HL-60 (cell line): ENCODE results near the gene FBXL20.
"Not testable (repeated sequence)": the region's sequence is repeated elsewhere in the genome, so short reads cannot be mapped to it uniquely, and the experiment has no call there.

Experiments
- GABPA ChIP-seq: IDR thresholded peaks from 2 replicates; pipeline ENCODE4 v1.6.1; 2012; ENCODE audit warnings: low read depth
- POLR2AphosphoS5 ChIP-seq: IDR thresholded peaks from 2 replicates; pipeline ENCODE4 v1.6.1; 2012; ENCODE audit warnings: low read depth
- TF ChIP-seq, protein P1 (sequence below): IDR thresholded peaks from one replicate; pipeline ENCODE4 v1.5.1; 2011; ENCODE audit warnings: low read length, control low read depth, inconsistent platforms; ENCODE audit not compliant: insufficient read depth
- TF ChIP-seq, protein P2 (sequence below): IDR thresholded peaks from 2 replicates; pipeline ENCODE4 v1.6.1; 2012; ENCODE audit warnings: low read depth; ENCODE audit not compliant: insufficient replicate concordance

DNA sequence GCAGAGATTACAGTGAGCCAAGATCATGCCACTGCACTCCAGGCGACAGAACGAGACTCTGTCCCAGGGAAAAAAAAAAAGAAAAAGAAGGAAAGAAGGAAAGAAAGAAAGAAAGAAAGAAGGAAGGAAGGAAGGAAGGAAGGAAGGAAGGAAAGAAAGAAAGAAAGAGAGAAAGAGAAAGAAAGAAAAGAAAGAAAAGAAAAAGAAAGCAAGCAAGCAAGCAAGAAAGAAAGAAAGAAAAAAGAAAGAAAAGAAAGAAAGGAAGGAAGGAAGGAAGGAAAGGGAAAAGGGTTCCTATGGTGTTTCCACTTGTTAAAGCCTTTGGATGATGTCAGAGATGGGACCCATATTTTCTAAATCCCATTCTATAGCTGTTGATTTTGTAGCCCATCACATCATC, 38.4 kb upstream of the FBXL20 start:
- TF ChIP-seq, protein P1, sequence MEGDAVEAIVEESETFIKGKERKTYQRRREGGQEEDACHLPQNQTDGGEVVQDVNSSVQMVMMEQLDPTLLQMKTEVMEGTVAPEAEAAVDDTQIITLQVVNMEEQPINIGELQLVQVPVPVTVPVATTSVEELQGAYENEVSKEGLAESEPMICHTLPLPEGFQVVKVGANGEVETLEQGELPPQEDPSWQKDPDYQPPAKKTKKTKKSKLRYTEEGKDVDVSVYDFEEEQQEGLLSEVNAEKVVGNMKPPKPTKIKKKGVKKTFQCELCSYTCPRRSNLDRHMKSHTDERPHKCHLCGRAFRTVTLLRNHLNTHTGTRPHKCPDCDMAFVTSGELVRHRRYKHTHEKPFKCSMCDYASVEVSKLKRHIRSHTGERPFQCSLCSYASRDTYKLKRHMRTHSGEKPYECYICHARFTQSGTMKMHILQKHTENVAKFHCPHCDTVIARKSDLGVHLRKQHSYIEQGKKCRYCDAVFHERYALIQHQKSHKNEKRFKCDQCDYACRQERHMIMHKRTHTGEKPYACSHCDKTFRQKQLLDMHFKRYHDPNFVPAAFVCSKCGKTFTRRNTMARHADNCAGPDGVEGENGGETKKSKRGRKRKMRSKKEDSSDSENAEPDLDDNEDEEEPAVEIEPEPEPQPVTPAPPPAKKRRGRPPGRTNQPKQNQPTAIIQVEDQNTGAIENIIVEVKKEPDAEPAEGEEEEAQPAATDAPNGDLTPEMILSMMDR, result not testable (repeated sequence)
- TF ChIP-seq POLR2AphosphoS5, GABPA: not testable (repeated sequence)
- TF ChIP-seq, protein P2, sequence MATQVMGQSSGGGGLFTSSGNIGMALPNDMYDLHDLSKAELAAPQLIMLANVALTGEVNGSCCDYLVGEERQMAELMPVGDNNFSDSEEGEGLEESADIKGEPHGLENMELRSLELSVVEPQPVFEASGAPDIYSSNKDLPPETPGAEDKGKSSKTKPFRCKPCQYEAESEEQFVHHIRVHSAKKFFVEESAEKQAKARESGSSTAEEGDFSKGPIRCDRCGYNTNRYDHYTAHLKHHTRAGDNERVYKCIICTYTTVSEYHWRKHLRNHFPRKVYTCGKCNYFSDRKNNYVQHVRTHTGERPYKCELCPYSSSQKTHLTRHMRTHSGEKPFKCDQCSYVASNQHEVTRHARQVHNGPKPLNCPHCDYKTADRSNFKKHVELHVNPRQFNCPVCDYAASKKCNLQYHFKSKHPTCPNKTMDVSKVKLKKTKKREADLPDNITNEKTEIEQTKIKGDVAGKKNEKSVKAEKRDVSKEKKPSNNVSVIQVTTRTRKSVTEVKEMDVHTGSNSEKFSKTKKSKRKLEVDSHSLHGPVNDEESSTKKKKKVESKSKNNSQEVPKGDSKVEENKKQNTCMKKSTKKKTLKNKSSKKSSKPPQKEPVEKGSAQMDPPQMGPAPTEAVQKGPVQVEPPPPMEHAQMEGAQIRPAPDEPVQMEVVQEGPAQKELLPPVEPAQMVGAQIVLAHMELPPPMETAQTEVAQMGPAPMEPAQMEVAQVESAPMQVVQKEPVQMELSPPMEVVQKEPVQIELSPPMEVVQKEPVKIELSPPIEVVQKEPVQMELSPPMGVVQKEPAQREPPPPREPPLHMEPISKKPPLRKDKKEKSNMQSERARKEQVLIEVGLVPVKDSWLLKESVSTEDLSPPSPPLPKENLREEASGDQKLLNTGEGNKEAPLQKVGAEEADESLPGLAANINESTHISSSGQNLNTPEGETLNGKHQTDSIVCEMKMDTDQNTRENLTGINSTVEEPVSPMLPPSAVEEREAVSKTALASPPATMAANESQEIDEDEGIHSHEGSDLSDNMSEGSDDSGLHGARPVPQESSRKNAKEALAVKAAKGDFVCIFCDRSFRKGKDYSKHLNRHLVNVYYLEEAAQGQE, result not testable (repeated sequence)
